ENCODE measurements around the gene CFAP65. TPM values are rescaled to one million over a fixed set of nuclear protein-coding genes. Genes with fewer than 3 reads are reported as not detected.
A peak's percentile ranks its signal among the peaks of the same experiment; 100 is the strongest.

Gene CFAP65
- total RNA-seq, 4 donors from 2014 or later, result not detected

DNA sequence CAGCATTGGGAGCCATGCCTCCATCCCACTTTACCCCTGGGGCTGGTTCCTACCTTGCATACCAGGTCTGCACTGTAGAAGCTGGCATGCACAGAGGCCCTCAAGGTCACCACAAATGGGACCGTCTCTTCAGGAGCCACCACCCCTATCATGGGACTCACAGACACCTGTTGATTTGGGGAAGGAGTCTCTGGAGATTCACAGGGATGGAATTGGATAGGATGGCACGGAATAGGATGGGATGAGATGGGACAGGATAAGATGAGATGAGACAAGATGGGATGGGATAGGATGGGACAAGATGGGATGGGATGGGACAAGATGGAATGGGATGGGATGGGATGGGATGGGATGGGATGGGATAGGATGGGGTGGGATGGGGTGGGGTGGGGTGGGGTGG, 32.0 kb downstream of the CFAP65 start:
- no peaks in the 10 kb centered on the region for H3K36me3 ChIP-seq
- no peak overlapping the region for H3K27ac ChIP-seq
- WGBS, 2 donors (ENCODE audit: low coverage in 1 of 2), result 33% methylated on average over 1 of the region's 2 CpGs; no CpG with 5 or more reads in 1 of the 2 donors
- H3K9me3 ChIP-seq, result no peaks in the 10 kb centered on the region
- no peak for TF ChIP-seq POLR2A (IDR thresholded peaks at IDR 0.05)
- TF ChIP-seq POLR2AphosphoS5 (IDR thresholded peaks at IDR 0.05), result no peak
- TF ChIP-seq, protein P1, sequence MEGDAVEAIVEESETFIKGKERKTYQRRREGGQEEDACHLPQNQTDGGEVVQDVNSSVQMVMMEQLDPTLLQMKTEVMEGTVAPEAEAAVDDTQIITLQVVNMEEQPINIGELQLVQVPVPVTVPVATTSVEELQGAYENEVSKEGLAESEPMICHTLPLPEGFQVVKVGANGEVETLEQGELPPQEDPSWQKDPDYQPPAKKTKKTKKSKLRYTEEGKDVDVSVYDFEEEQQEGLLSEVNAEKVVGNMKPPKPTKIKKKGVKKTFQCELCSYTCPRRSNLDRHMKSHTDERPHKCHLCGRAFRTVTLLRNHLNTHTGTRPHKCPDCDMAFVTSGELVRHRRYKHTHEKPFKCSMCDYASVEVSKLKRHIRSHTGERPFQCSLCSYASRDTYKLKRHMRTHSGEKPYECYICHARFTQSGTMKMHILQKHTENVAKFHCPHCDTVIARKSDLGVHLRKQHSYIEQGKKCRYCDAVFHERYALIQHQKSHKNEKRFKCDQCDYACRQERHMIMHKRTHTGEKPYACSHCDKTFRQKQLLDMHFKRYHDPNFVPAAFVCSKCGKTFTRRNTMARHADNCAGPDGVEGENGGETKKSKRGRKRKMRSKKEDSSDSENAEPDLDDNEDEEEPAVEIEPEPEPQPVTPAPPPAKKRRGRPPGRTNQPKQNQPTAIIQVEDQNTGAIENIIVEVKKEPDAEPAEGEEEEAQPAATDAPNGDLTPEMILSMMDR (IDR thresholded peaks at IDR 0.05), result no peak
- TF ChIP-seq EP300 (IDR thresholded peaks at IDR 0.05), result no peak
- no peaks in the 10 kb centered on the region for H3K4me1 ChIP-seq
- peaks cover 80% of the 10 kb centered on the region for H3K27me3 ChIP-seq
- no peak for ATAC-seq
- no peak overlapping the region for H3K4me3 ChIP-seq

DNA sequence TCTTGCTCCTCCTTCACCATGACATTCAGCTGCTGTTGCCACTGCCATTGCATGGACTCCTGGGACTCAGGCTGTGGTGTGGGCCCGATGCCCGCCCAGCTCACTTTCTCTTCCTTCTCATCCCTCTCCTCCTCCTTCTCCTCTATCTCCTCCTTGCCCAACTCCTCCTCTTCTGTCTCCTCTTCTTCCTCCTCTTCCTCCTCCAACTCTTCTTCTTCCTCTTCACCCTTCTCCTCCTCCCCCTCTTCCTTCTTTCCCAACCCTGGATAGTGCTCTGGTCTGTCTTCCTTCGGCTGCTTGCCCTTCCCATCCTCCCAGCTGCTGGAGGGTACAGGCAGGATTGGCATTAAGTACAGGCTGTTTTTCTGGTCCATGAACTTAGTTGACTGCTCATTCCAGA, 37.3 kb downstream of the CFAP65 start:
- ATAC-seq, result no peak
- peaks cover 0 to 25% (median 21%) of the 10 kb centered on the region in 3 donors for H3K4me1 ChIP-seq
- no peaks in the 10 kb centered on the region for H3K9me3 ChIP-seq
- TF ChIP-seq POLR2AphosphoS5 (IDR thresholded peaks at IDR 0.05) (no peak), EP300 (IDR thresholded peaks at IDR 0.05) (no peak), POLR2A (IDR thresholded peaks at IDR 0.05) (no peak)
- TF ChIP-seq, protein P1 (IDR thresholded peaks at IDR 0.05), result no peak
- peaks cover 100% of the 10 kb centered on the region for H3K27me3 ChIP-seq
- H3K27ac ChIP-seq, result no peak overlapping the region
- WGBS, 2 donors (ENCODE audit: low coverage in 1 of 2), result 73 to 90% methylated on average over 3 of the region's 3 CpGs
- H3K36me3 ChIP-seq, result no peaks in the 10 kb centered on the region
- no peak overlapping the region for H3K4me3 ChIP-seq

DNA sequence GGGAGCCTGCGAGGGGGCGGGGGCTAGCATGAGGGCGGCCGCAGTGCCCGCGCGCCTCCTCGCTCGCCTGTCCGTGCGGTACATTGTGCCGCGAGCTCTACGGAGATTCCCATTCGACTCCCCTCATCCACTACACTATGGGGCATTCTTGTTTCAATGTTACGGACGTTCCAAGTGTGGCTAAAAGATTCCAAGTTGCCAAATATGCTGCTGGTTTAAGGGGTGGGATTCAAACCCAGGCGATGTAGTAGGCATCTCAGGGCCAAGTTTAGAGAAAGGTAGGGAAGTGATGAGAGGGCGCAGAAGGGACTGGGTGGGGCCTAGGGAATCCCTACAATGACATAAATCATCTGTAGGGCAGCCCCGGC, 38.1 kb downstream of the CFAP65 start:
- Histone ChIP-seq H3K36me3 (no peaks in the 10 kb centered on the region), H3K4me3 (peak overlapping the region in 1 of 2 donors; percentile 11), H3K4me1 (peaks cover 0 to 25% (median 21%) of the 10 kb centered on the region in 3 donors), H3K27me3 (peaks cover 100% of the 10 kb centered on the region), H3K9me3 (no peaks in the 10 kb centered on the region), H3K27ac (no peak overlapping the region)
- TF ChIP-seq POLR2A (IDR thresholded peaks at IDR 0.05), result no peak
- TF ChIP-seq POLR2AphosphoS5 (IDR thresholded peaks at IDR 0.05), result no peak
- TF ChIP-seq, protein P1 (IDR thresholded peaks at IDR 0.05), result peak in 1 of 4 experiments; percentile 40
- no peak for TF ChIP-seq EP300 (IDR thresholded peaks at IDR 0.05)
- 0 to 44% methylated on average over 3 of the region's 20 CpGs for WGBS, 2 donors (ENCODE audit: low coverage in 1 of 2)
- ATAC-seq, result no peak

DNA sequence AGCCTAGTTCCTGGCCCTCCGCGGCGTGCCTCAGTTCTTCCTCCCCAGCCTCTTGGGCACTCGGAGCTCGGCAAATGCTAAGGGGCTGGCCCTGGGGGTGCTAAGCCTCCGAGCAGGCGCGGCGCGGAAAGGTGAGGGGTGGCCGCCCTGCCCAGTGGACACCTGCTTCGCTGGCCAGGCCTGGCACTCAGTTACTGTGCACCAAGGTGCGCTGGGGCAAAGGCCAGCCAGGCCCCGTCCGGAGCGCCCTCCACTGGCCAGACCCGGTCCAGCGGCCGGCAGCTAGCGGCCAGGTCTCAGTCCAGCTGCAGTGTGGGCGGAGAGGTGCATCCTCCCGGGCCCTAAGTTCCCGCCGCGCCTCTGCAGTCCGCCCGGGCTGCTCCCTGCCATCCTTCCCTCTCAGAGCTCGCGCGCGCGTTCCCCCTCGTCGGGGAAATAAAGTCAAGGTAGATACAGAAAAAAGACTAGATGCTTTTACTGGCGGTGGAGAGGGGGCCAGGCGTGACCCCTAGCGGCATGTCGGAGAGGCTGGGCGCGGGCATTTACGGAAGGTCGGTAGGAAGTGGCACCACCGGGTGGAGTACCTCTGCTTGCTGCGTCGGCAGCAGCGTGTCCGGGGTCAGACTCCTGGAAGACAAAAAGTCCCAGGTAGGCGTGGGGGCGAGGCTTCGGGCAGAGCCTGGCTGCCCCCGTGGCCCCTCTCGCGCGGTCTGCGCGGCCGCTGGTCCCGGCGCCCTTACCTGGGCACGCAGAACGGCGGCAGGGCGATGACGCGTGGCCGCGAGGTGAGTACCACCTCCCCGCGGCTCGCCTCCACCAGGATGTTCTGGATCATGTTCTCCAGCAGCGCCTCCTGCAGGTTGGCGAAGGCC, 38.7 kb downstream of the CFAP65 start:
- no peaks in the 10 kb centered on the region for H3K36me3 ChIP-seq
- ATAC-seq, result peak; percentile 21
- WGBS, 2 donors (ENCODE audit: low coverage in 1 of 2), result no CpG with 5 or more reads among the region's 72 CpGs
- TF ChIP-seq, protein P1 (IDR thresholded peaks at IDR 0.05), result peak in 1 of 4 experiments; percentile 25
- no peak for TF ChIP-seq POLR2AphosphoS5 (IDR thresholded peaks at IDR 0.05)
- no peak overlapping the region for H3K27ac ChIP-seq
- H3K9me3 ChIP-seq, result no peaks in the 10 kb centered on the region
- H3K4me3 ChIP-seq, result peak overlapping the region in 1 of 2 donors; percentile 11
- H3K27me3 ChIP-seq, result peaks cover 98% of the 10 kb centered on the region
- H3K4me1 ChIP-seq, result peaks cover 0 to 25% (median 21%) of the 10 kb centered on the region in 3 donors

All from gastroesophageal sphincter (tissue), 4 donors.